Liver (tissue), 9 donors: Measurements from ENCODE around the gene CRB2. TPM values are rescaled to one million over a fixed set of nuclear protein-coding genes. Genes with fewer than 3 reads are reported as not detected.

Experiments
- DNase-seq: peaks from one replicate; pipeline ENCODE4 v3.0.0-alpha.2; 2017; ENCODE audit warnings: low spot score
- H3K27ac ChIP-seq, 2 donors: one replicate each; pipeline ENCODE4 v1.7.0; 2013; ENCODE audit warnings: inconsistent platforms in 2 of 2, low read length in 2 of 2, control low read depth in 1 of 2, low read depth in 1 of 2, mild to moderate bottlenecking in 1 of 2
- H3K27me3 ChIP-seq, 4 donors: one replicate each; pipeline versions ENCODE4 v1.6.1 to v1.7.0; 2013; ENCODE audit warnings: low read length in 3 of 4, inconsistent platforms in 1 of 4, mild to moderate bottlenecking in 1 of 4, moderate library complexity in 1 of 4; ENCODE audit not compliant: control insufficient read depth in 4 of 4, insufficient read depth in 4 of 4
- H3K36me3 ChIP-seq, 4 donors: one replicate each; pipeline versions ENCODE4 v1.6.1 to v1.7.0; 2013; ENCODE audit warnings: low read length in 3 of 4, mild to moderate bottlenecking in 3 of 4, low read depth in 1 of 4, moderate library complexity in 1 of 4; ENCODE audit not compliant: control insufficient read depth in 4 of 4, insufficient read depth in 3 of 4
- H3K4me1 ChIP-seq, 4 donors: one replicate each; pipeline versions ENCODE4 v1.6.1 to v1.7.0; 2013; ENCODE audit warnings: low read length in 3 of 4, mild to moderate bottlenecking in 3 of 4, moderate library complexity in 1 of 4; ENCODE audit not compliant: control insufficient read depth in 4 of 4, insufficient read depth in 4 of 4
- H3K4me3 ChIP-seq, 3 donors: one replicate each; pipeline versions ENCODE4 v1.6.1 to v1.7.0; 2013; ENCODE audit warnings: low read length in 3 of 3, control low read depth in 1 of 3, low read depth in 1 of 3, mild to moderate bottlenecking in 1 of 3
- H3K9ac ChIP-seq, 2 donors: one replicate each; pipeline ENCODE4 v1.7.0; 2013; ENCODE audit warnings: low read length in 2 of 2, mild to moderate bottlenecking in 2 of 2, moderate library complexity in 2 of 2, control low read depth in 1 of 2, low read depth in 1 of 2
- H3K9me3 ChIP-seq, 4 donors: one replicate each; pipeline versions ENCODE4 v1.6.1 to v1.7.0; 2013; ENCODE audit warnings: low read length in 3 of 4; ENCODE audit not compliant: control insufficient read depth in 4 of 4
- EGR1 ChIP-seq, 2 donors: IDR thresholded peaks; 2 replicates each; pipeline ENCODE4 v1.6.1; 2016 to 2018; ENCODE audit warnings: antibody characterized with exemption in 2 of 2, low read depth in 2 of 2
- FOXA1 ChIP-seq: IDR thresholded peaks from 2 replicates; pipeline ENCODE4 v1.6.1; 2016; ENCODE audit warnings: antibody characterized with exemption
- FOXA2 ChIP-seq: IDR thresholded peaks from 2 replicates; pipeline ENCODE4 v1.6.1; 2016; ENCODE audit warnings: antibody characterized with exemption
- GABPA ChIP-seq, 2 donors: IDR thresholded peaks in 1 of 2; conservative IDR thresholded peaks in 1 of 2; 2 replicates each; pipeline ENCODE4 v1.6.1; 2016; ENCODE audit warnings: antibody characterized with exemption in 2 of 2, mild to moderate bottlenecking in 1 of 2, moderate library complexity in 1 of 2
- HNF4A ChIP-seq, 2 donors: conservative IDR thresholded peaks; 2 replicates each; pipeline ENCODE4 v1.6.1; 2016; ENCODE audit warnings: antibody characterized with exemption in 2 of 2, mild to moderate bottlenecking in 2 of 2
- HNF4G ChIP-seq: IDR thresholded peaks from 2 replicates; pipeline ENCODE4 v1.6.1; 2016; ENCODE audit warnings: antibody characterized with exemption
- NR2F2 ChIP-seq: IDR thresholded peaks from 2 replicates; pipeline ENCODE4 v1.6.1; 2016; ENCODE audit warnings: antibody characterized with exemption
- RAD21 ChIP-seq, 2 donors: IDR thresholded peaks; 2 replicates each; pipeline ENCODE4 v1.6.1; 2016; ENCODE audit warnings: antibody characterized with exemption in 2 of 2, mild to moderate bottlenecking in 2 of 2
- SP1 ChIP-seq: IDR thresholded peaks from 2 replicates; pipeline ENCODE4 v1.6.1; 2018; ENCODE audit warnings: antibody characterized with exemption, mild to moderate bottlenecking
- YY1 ChIP-seq: IDR thresholded peaks from 2 replicates; pipeline ENCODE4 v1.6.1; 2016; ENCODE audit warnings: antibody characterized with exemption, mild to moderate bottlenecking
- WGBS: extraction: QIAGEN DNeasy Blood & Tissue Kit; methylation state at CpG from one replicate; pipeline ENCODE4 v1.1.7; 2013; 5-methylcytosine and 5-hydroxymethylcytosine counted together
- polyA plus RNA-seq, 2 donors: library from polyadenylated mRNA; stranded (reverse) in 1 of 2; unstranded in 1 of 2; fragments of 200-250 nt in 1 of 2; fragments of >200 nt in 1 of 2; fragmentation: Nextera tagmentation in 1 of 2; extraction: Ambion mirVana in 1 of 2; gene quantifications; one replicate each; pipeline versions ENCODE4 v1.2.1 to v1.2.3, GENCODE V29; 2013 to 2015
- total RNA-seq, 2 donors: library from RNA; depleted of rRNA; stranded (reverse); fragments of >200 nt; gene quantifications; one replicate each; pipeline ENCODE4 v1.2.3, GENCODE V29; 2014
- TF ChIP-seq, protein P1 (sequence below): IDR thresholded peaks from 2 replicates; pipeline ENCODE4 v1.6.1; 2016; ENCODE audit warnings: antibody characterized with exemption
- TF ChIP-seq, protein P2 (sequence below): IDR thresholded peaks from 2 replicates; pipeline ENCODE4 v1.6.1; 2016; ENCODE audit warnings: antibody characterized with exemption, mild to moderate bottlenecking
- TF ChIP-seq, protein P3 (sequence below): IDR thresholded peaks from 2 replicates; pipeline ENCODE4 v1.6.1; 2016; ENCODE audit warnings: antibody characterized with exemption
- TF ChIP-seq, protein P4 (sequence below): IDR thresholded peaks from 2 replicates; pipeline ENCODE4 v1.6.1; 2016; ENCODE audit warnings: antibody characterized with exemption
- donor health status: healthy.
- donor health status: healthy.
- donor health status: healthy.
- donor health status: healthy.
- donor health status: healthy.

The CRB2 gene
- total and polyA plus RNA-seq, 4 donors: 1.7 TPM; not detected in 3

DNA sequence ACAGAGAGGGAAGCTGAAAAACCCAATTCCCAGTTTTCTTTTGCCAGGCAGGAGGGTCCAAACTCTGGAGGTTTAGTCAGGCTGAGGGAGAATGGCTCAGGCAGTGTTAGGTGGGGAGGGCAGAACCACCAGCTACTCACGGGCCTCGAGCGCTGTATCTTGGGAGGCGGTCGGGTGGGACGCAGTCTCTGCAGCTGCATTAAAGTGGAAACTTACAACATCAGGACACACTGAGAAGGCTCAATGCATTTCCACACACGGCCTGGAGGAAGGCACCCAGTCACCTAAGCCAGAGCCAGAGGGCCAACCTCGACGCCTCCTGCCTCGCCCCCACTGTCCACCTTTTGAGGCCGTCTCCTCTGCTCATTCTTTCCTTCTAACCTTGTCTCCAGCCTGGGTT lies 55.6 kb downstream of the CRB2 start:
- no peaks in the 10 kb centered on the region for H3K9me3 ChIP-seq
- H3K27me3 ChIP-seq: no peaks in the 10 kb centered on the region
- DNase-seq: no peak
- H3K27ac ChIP-seq: no peak overlapping the region
- H3K4me3 ChIP-seq: no peak overlapping the region
- H3K9ac ChIP-seq: no peak overlapping the region
- TF ChIP-seq SP1 (no peak), HNF4G (no peak), EGR1 (IDR thresholded peaks at IDR 0.05; ENCODE audit: low read depth in 2 of 2) (no peak), FOXA1 (no peak)
- TF ChIP-seq, protein P1, sequence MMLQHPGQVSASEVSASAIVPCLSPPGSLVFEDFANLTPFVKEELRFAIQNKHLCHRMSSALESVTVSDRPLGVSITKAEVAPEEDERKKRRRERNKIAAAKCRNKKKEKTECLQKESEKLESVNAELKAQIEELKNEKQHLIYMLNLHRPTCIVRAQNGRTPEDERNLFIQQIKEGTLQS: no peak
- TF ChIP-seq, protein P2, sequence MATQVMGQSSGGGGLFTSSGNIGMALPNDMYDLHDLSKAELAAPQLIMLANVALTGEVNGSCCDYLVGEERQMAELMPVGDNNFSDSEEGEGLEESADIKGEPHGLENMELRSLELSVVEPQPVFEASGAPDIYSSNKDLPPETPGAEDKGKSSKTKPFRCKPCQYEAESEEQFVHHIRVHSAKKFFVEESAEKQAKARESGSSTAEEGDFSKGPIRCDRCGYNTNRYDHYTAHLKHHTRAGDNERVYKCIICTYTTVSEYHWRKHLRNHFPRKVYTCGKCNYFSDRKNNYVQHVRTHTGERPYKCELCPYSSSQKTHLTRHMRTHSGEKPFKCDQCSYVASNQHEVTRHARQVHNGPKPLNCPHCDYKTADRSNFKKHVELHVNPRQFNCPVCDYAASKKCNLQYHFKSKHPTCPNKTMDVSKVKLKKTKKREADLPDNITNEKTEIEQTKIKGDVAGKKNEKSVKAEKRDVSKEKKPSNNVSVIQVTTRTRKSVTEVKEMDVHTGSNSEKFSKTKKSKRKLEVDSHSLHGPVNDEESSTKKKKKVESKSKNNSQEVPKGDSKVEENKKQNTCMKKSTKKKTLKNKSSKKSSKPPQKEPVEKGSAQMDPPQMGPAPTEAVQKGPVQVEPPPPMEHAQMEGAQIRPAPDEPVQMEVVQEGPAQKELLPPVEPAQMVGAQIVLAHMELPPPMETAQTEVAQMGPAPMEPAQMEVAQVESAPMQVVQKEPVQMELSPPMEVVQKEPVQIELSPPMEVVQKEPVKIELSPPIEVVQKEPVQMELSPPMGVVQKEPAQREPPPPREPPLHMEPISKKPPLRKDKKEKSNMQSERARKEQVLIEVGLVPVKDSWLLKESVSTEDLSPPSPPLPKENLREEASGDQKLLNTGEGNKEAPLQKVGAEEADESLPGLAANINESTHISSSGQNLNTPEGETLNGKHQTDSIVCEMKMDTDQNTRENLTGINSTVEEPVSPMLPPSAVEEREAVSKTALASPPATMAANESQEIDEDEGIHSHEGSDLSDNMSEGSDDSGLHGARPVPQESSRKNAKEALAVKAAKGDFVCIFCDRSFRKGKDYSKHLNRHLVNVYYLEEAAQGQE: no peak
- TF ChIP-seq, protein P3, sequence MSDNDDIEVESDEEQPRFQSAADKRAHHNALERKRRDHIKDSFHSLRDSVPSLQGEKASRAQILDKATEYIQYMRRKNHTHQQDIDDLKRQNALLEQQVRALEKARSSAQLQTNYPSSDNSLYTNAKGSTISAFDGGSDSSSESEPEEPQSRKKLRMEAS: no peak
- H3K36me3 ChIP-seq: peaks cover 0 to 5% (median 1%) of the 10 kb centered on the region in 4 donors
- WGBS: 95% methylated on average over 11 of the region's 11 CpGs
- H3K4me1 ChIP-seq: no peaks in the 10 kb centered on the region

DNA sequence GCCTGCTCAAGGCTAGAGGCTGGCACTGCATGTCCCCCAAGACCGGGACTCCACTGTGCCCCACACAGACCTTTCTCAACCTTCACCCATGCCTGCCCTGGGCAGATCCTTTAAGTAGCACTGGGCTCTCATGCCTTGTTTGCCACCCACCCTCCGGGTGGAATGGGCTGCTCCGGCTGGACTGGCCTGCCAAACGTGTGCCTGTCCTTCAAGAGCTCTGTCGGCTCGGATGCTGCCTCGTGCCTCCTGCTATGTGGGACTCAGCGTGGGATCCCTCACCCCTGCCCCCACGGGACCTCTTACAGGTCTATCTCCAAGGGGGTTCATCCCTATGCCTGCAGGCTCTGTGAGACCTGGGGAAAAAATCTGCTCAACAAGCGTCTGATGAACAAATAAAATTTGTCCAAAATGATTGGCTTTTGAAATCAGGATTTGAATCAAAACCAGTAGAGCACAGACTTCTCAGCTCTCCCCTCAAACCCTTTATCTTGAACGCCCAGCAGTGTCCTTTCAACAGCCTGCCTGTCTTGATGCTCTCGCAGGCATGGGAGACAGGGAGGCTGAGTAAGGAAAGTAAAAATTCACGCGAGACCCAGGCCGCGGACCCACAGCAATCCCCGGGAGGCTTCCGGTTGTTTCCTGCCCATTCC lies 56.3 kb downstream of the CRB2 start:
- Histone ChIP-seq H3K36me3 (peaks cover 0 to 5% (median 1%) of the 10 kb centered on the region in 4 donors), H3K9ac (no peak overlapping the region), H3K4me3 (no peak overlapping the region), H3K27me3 (no peaks in the 10 kb centered on the region), H3K27ac (no peak overlapping the region), H3K4me1 (no peaks in the 10 kb centered on the region), H3K9me3 (no peaks in the 10 kb centered on the region)
- DNase-seq: no peak
- 96% methylated on average over 18 of the region's 18 CpGs for WGBS
- TF ChIP-seq SP1: no peak
- TF ChIP-seq YY1: no peak
- TF ChIP-seq FOXA2: no peak
- no peak for TF ChIP-seq RAD21 (IDR thresholded peaks at IDR 0.05)
- no peak for TF ChIP-seq HNF4A (conservative IDR thresholded peaks at IDR 0.05)
- no peak for TF ChIP-seq NR2F2
- TF ChIP-seq, protein P4, sequence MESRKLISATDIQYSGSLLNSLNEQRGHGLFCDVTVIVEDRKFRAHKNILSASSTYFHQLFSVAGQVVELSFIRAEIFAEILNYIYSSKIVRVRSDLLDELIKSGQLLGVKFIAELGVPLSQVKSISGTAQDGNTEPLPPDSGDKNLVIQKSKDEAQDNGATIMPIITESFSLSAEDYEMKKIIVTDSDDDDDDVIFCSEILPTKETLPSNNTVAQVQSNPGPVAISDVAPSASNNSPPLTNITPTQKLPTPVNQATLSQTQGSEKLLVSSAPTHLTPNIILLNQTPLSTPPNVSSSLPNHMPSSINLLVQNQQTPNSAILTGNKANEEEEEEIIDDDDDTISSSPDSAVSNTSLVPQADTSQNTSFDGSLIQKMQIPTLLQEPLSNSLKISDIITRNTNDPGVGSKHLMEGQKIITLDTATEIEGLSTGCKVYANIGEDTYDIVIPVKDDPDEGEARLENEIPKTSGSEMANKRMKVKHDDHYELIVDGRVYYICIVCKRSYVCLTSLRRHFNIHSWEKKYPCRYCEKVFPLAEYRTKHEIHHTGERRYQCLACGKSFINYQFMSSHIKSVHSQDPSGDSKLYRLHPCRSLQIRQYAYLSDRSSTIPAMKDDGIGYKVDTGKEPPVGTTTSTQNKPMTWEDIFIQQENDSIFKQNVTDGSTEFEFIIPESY: no peak
- TF ChIP-seq GABPA (IDR thresholded peaks at IDR 0.05 in 1 of 2, conservative IDR thresholded peaks at IDR 0.05 in 1 of 2): no peak
- TF ChIP-seq, protein P1: no peak
